ENCODE results near the gene YPEL3.

DNA sequence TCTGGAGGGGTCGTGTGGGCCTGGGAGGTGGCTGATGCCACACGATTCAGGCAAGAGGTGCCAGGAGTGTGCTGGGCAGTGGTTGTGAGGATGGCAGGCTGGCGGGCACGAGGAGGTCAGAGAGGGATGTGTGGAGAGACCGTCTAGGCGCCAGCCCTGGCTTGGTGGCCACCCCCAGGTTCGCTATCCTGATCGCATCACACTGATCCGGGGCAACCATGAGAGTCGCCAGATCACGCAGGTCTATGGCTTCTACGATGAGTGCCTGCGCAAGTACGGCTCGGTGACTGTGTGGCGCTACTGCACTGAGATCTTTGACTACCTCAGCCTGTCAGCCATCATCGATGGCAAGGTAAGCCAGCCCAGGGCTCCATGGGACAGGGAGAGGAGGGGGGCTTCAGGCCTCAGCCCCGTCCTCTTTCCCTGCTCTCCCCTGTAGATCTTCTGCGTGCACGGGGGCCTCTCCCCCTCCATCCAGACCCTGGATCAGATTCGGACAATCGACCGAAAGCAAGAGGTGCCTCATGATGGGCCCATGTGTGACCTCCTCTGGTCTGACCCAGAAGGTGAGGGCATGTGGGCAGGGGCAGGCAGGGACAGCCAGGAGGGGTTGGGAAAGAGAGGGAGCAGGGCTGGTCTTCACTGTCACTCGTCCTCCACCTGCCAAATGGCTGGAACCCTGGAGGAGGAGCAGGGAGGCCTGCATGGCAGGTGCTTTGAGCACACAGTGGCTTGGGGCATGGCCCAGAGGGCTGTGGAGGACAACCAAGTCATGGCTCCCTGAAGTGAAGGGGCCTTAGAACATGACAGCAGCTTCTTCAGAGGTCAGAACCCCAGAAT is 12.6 kb downstream of the YPEL3 start:
- TF ChIP-seq CTCF (IDR thresholded peaks at IDR 0.05) (no peak), POLR2A (IDR thresholded peaks at IDR 0.05) (no peak), POLR2AphosphoS5 (IDR thresholded peaks at IDR 0.05) (no peak)

Data from sigmoid colon (tissue), 4 donors.